ENCODE data around the gene ERMAP. TPM values are rescaled to one million over a fixed set of nuclear protein-coding genes. Genes with fewer than 3 reads are reported as not detected.
"Not testable (repeated sequence)": the region's sequence is repeated elsewhere in the genome, so short reads cannot be mapped to it uniquely, and the experiment has no call there.

ERMAP gene
- polyA plus RNA-seq, 1 experiment = 24.4 TPM

GRCh38 chr1:42873108-42873507 lies 56.2 kb downstream of the ERMAP start:
- H3K36me3 ChIP-seq (ENCODE audit: control insufficient read depth, insufficient read depth, low read length) = not testable (repeated sequence)

GRCh38 chr1:42873670-42874069 lies 56.7 kb downstream of the ERMAP start:
- no peaks in the 10 kb centered on the region for H3K36me3 ChIP-seq (ENCODE audit: control insufficient read depth, insufficient read depth, low read length)
- ChIA-PET POLR2A (no interaction called here), CTCF (interaction anchor here (0.6 kb wide), 1 partner anchor 40 kb away, joined by 3 read pairs; no protein-coding TSS in a partner anchor)
- H3K4me3 ChIP-seq (ENCODE audit: low read depth, low read length) = no peak overlapping the region
- TF ChIP-seq CTCF (IDR thresholded peaks at IDR 0.05; ENCODE audit: insufficient read depth, low read depth, low read length) = no peak
- H3K27me3 ChIP-seq (ENCODE audit: control insufficient read depth, insufficient read depth, low read length) = peaks cover 5% of the 10 kb centered on the region
- DNase-seq (ENCODE audit: low read depth) = no peak

More at GRCh38 chr1:42873108-42873507, 56.2 kb downstream of the ERMAP start:
- CTCF ChIA-PET; POLR2A ChIA-PET; H3K27me3 ChIP-seq (ENCODE audit: control insufficient read depth, insufficient read depth, low read length); DNase-seq (ENCODE audit: low read depth); H3K4me3 ChIP-seq (ENCODE audit: low read depth, low read length): not testable (repeated sequence)

GRCh38 chr1:42876009-42876408 lies 59.1 kb downstream of the ERMAP start:
- ChIA-PET POLR2A (no interaction called here), CTCF (interaction anchor here (1.0 kb wide), 1 partner anchor 217 kb away, joined by 3 read pairs; no protein-coding TSS in a partner anchor)
- Histone ChIP-seq H3K27me3 (ENCODE audit: control insufficient read depth, insufficient read depth, low read length) (peaks cover 6% of the 10 kb centered on the region), H3K36me3 (ENCODE audit: control insufficient read depth, insufficient read depth, low read length) (no peaks in the 10 kb centered on the region), H3K4me3 (ENCODE audit: low read depth, low read length) (no peak overlapping the region)
- DNase-seq (ENCODE audit: low read depth) = no peak
- no peak for TF ChIP-seq CTCF (IDR thresholded peaks at IDR 0.05; ENCODE audit: insufficient read depth, low read depth, low read length)

- H3K4me3 ChIP-seq (ENCODE audit: low read depth, low read length) = no peak overlapping the region
- no peak for DNase-seq (ENCODE audit: low read depth)
- H3K36me3 ChIP-seq (ENCODE audit: control insufficient read depth, insufficient read depth, low read length) = no peaks in the 10 kb centered on the region
- ChIA-PET CTCF (no interaction called here), POLR2A (no interaction called here)
- no peak for TF ChIP-seq CTCF (IDR thresholded peaks at IDR 0.05; ENCODE audit: insufficient read depth, low read depth, low read length)
- H3K27me3 ChIP-seq (ENCODE audit: control insufficient read depth, insufficient read depth, low read length) = peaks cover 5% of the 10 kb centered on the region
These were observed 60.5 kb downstream of the ERMAP start for GRCh38 chr1:42877380-42877779.

- no peak for DNase-seq (ENCODE audit: low read depth)
- ChIA-PET CTCF (interaction anchor here (0.8 to 1.5 kb wide), 2 partner anchors 19 to 193 kb away, joined by 3 to 5 read pairs; no protein-coding TSS in a partner anchor), POLR2A (no interaction called here)
- Histone ChIP-seq H3K27me3 (ENCODE audit: control insufficient read depth, insufficient read depth, low read length) (peaks cover 5% of the 10 kb centered on the region), H3K4me3 (ENCODE audit: low read depth, low read length) (no peak overlapping the region), H3K36me3 (ENCODE audit: control insufficient read depth, insufficient read depth, low read length) (no peaks in the 10 kb centered on the region)
- TF ChIP-seq CTCF (IDR thresholded peaks at IDR 0.05; ENCODE audit: insufficient read depth, low read depth, low read length) = no peak
These were observed 63.5 kb downstream of the ERMAP start for GRCh38 chr1:42880384-42880783.

GRCh38 chr1:42886046-42886739 lies 69.3 kb downstream of the ERMAP start:
- CTCF ChIA-PET = no interaction called here
- no peak for DNase-seq (ENCODE audit: low read depth)
- H3K36me3 ChIP-seq (ENCODE audit: control insufficient read depth, insufficient read depth, low read length) = no peaks in the 10 kb centered on the region
- H3K4me3 ChIP-seq (ENCODE audit: low read depth, low read length) = no peak overlapping the region
- POLR2A ChIA-PET = no interaction called here
- H3K27me3 ChIP-seq (ENCODE audit: control insufficient read depth, insufficient read depth, low read length) = no peaks in the 10 kb centered on the region
- no peak for TF ChIP-seq CTCF (IDR thresholded peaks at IDR 0.05; ENCODE audit: insufficient read depth, low read depth, low read length)

Data from BJ (cell line).